BLaER1 treated with 17β-estradiol and CSF1 and Interleukin-3, amounts not matched to agents 10 nM and 100 nM (cell line): Measurements from ENCODE around the gene KIAA1549.

Experiments
- H3K27ac ChIP-seq, 11 experiments: shearing (Covaris generic); formaldehyde crosslinking; 2 replicates each; pipeline ENCODE4 v1.8.1; 2022
- H3K27me3 ChIP-seq, 11 experiments: shearing (Covaris generic); formaldehyde crosslinking; 2 replicates each; pipeline ENCODE4 v1.8.1; 2022
- H3K36me3 ChIP-seq, 11 experiments: shearing (Covaris generic); formaldehyde crosslinking; 2 replicates each; pipeline ENCODE4 v1.8.1; 2022
- H3K4me1 ChIP-seq, 10 experiments: shearing (Covaris generic); formaldehyde crosslinking; 2 replicates each; pipeline ENCODE4 v1.8.1; 2022
- H3K4me2 ChIP-seq, 11 experiments: shearing (Covaris generic); formaldehyde crosslinking; 2 replicates each; pipeline ENCODE4 v1.8.1; 2022
- H3K4me3 ChIP-seq, 10 experiments: shearing (Covaris generic); formaldehyde crosslinking; 2 replicates each; pipeline ENCODE4 v1.8.1; 2022
- H3K9ac ChIP-seq, 11 experiments: shearing (Covaris generic); formaldehyde crosslinking; 2 replicates each; pipeline ENCODE4 v1.8.1; 2022
- H3K9me3 ChIP-seq, 11 experiments: shearing (Covaris generic); formaldehyde crosslinking; replicated peaks in 1 of 11; 2 replicates each; pipeline ENCODE4 v1.8.1; 2022
- H4K20me1 ChIP-seq, 11 experiments: shearing (Covaris generic); formaldehyde crosslinking; 2 replicates each; pipeline ENCODE4 v1.8.1; 2022
- Cebpa-rat ChIP-seq, 11 experiments: shearing (Covaris generic); IDR thresholded peaks; 2 replicates each; pipeline ENCODE4 v1.8.1; 2022

The KIAA1549 gene

GRCh38 chr7:139004321-139005090 is 23.3 kb upstream of the KIAA1549 start:
- no peak for TF ChIP-seq Cebpa-rat (IDR thresholded peaks at IDR 0.05)
- Histone ChIP-seq H3K36me3 (no peaks in the 10 kb centered on the region; a peak in 1 of 22 replicates), H3K27me3 (no peaks in the 10 kb centered on the region), H3K4me2 (no peak overlapping the region), H3K9ac (no peak overlapping the region), H3K4me3 (no peak overlapping the region), H3K4me1 (no peaks in the 10 kb centered on the region), H4K20me1 (no peaks in the 10 kb centered on the region), H3K27ac (no peak overlapping the region), H3K9me3 (peaks cover 35 to 66% (median 50%) of the 10 kb centered on the region in 11 experiments)

GRCh38 chr7:138999414-138999813 is 18.2 kb upstream of the KIAA1549 start:
- Histone ChIP-seq H3K9ac (no peak overlapping the region), H3K4me1 (no peaks in the 10 kb centered on the region)
- TF ChIP-seq Cebpa-rat (IDR thresholded peaks at IDR 0.05) = no peak

GRCh38 chr7:138992052-138992531 is 10.9 kb upstream of the KIAA1549 start:
- no peak for TF ChIP-seq Cebpa-rat (IDR thresholded peaks at IDR 0.05)
- Histone ChIP-seq H3K4me1 (peaks cover 0 to 7% (median 0%) of the 10 kb centered on the region in 10 experiments; a peak in 6 of 20 replicates), H3K9ac (no peak overlapping the region), H3K9me3 (peaks cover 10 to 24% (median 19%) of the 10 kb centered on the region in 11 experiments; a peak in 21 of 22 replicates), H3K4me3 (no peak overlapping the region), H3K4me2 (peak overlapping the region in 4 of 11 experiments; percentile 6 to 29 (median 13); a peak in 6 of 22 replicates), H3K27me3 (no peaks in the 10 kb centered on the region), H4K20me1 (no peaks in the 10 kb centered on the region), H3K27ac (no peak overlapping the region), H3K36me3 (no peaks in the 10 kb centered on the region)

More at GRCh38 chr7:138999414-138999813, 18.2 kb upstream of the KIAA1549 start:
- H3K27me3 ChIP-seq = no peaks in the 10 kb centered on the region
- H3K4me2 ChIP-seq = no peak overlapping the region
- H3K4me3 ChIP-seq = no peak overlapping the region
- no peak overlapping the region for H3K27ac ChIP-seq
- H3K36me3 ChIP-seq = no peaks in the 10 kb centered on the region; a peak in 1 of 22 replicates
- no peaks in the 10 kb centered on the region for H4K20me1 ChIP-seq
- peaks cover 14 to 37% (median 25%) of the 10 kb centered on the region in 11 experiments for H3K9me3 ChIP-seq

GRCh38 chr7:138987686-138988085 is 6.5 kb upstream of the KIAA1549 start:
- Histone ChIP-seq H3K36me3 (no peaks in the 10 kb centered on the region), H3K4me2 (no peak overlapping the region), H3K27ac (no peak overlapping the region), H3K9ac (no peak overlapping the region), H3K4me1 (peaks cover 0 to 7% (median 0%) of the 10 kb centered on the region in 10 experiments; a peak in 6 of 20 replicates), H3K4me3 (no peak overlapping the region), H3K9me3 (peaks cover 10 to 25% (median 22%) of the 10 kb centered on the region in 11 experiments; a peak in 21 of 22 replicates), H4K20me1 (no peaks in the 10 kb centered on the region), H3K27me3 (no peaks in the 10 kb centered on the region)
- no peak for TF ChIP-seq Cebpa-rat (IDR thresholded peaks at IDR 0.05)

- Histone ChIP-seq H3K36me3 (no peaks in the 10 kb centered on the region), H3K4me3 (peak overlapping the region; percentile 76 to 94 (median 84)), H4K20me1 (peaks cover 0 to 16% (median 0%) of the 10 kb centered on the region in 11 experiments; a peak in 6 of 22 replicates), H3K9me3 (peaks cover 0 to 4% (median 3%) of the 10 kb centered on the region in 11 experiments; a peak in 12 of 22 replicates), H3K4me1 (peaks cover 10 to 22% (median 14%) of the 10 kb centered on the region in 10 experiments), H3K9ac (peak overlapping the region in 9 of 11 experiments; percentile 73 to 92 (median 84); a peak in 15 of 22 replicates), H3K4me2 (peak overlapping the region; percentile 86 to 99 (median 96)), H3K27me3 (peaks cover 4 to 24% (median 17%) of the 10 kb centered on the region in 11 experiments; a peak in 17 of 22 replicates), H3K27ac (no peak overlapping the region)
- no peak for TF ChIP-seq Cebpa-rat (IDR thresholded peaks at IDR 0.05)
Measured at GRCh38 chr7:138982204-138982623, 1.0 kb upstream of the KIAA1549 start.

GRCh38 chr7:138980563-138981291 is 462 bp downstream of the KIAA1549 start:
- Histone ChIP-seq H3K9me3 (no peaks in the 10 kb centered on the region), H4K20me1 (peaks cover 0 to 24% (median 0%) of the 10 kb centered on the region in 11 experiments; a peak in 6 of 22 replicates), H3K4me1 (peaks cover 13 to 33% (median 25%) of the 10 kb centered on the region in 10 experiments), H3K4me3 (peak overlapping the region; percentile 76 to 94 (median 84)), H3K27ac (peak overlapping the region in 10 of 11 experiments; percentile 57 to 79 (median 71); a peak in 20 of 22 replicates), H3K27me3 (peaks cover 4 to 24% (median 17%) of the 10 kb centered on the region in 11 experiments; a peak in 17 of 22 replicates), H3K4me2 (peak overlapping the region; percentile 86 to 99 (median 96)), H3K36me3 (no peaks in the 10 kb centered on the region), H3K9ac (peak overlapping the region; percentile 73 to 92 (median 84))
- no peak for TF ChIP-seq Cebpa-rat (IDR thresholded peaks at IDR 0.05)

GRCh38 chr7:138979988-138980562 is 1.1 kb downstream of the KIAA1549 start:
- Histone ChIP-seq H3K9ac (peak overlapping the region; percentile 73 to 92 (median 84); a peak in 21 of 22 replicates), H3K4me3 (peak overlapping the region; percentile 76 to 94 (median 84)), H3K4me2 (peak overlapping the region; percentile 86 to 99 (median 96)), H4K20me1 (peaks cover 0 to 31% (median 1%) of the 10 kb centered on the region in 11 experiments; a peak in 6 of 22 replicates), H3K27me3 (peaks cover 4 to 24% (median 17%) of the 10 kb centered on the region in 11 experiments; a peak in 17 of 22 replicates), H3K4me1 (peaks cover 18 to 40% (median 32%) of the 10 kb centered on the region in 10 experiments), H3K27ac (no peak overlapping the region), H3K36me3 (no peaks in the 10 kb centered on the region), H3K9me3 (no peaks in the 10 kb centered on the region)
- TF ChIP-seq Cebpa-rat (IDR thresholded peaks at IDR 0.05) = no peak

- TF ChIP-seq Cebpa-rat (IDR thresholded peaks at IDR 0.05) = no peak
- Histone ChIP-seq H3K36me3 (no peaks in the 10 kb centered on the region), H3K4me2 (peak overlapping the region; percentile 86 to 99 (median 96)), H4K20me1 (peaks cover 0 to 37% (median 5%) of the 10 kb centered on the region in 11 experiments; a peak in 6 of 22 replicates), H3K9me3 (no peaks in the 10 kb centered on the region), H3K27me3 (peaks cover 4 to 24% (median 17%) of the 10 kb centered on the region in 11 experiments; a peak in 17 of 22 replicates), H3K27ac (no peak overlapping the region), H3K9ac (peak overlapping the region in 5 of 11 experiments; percentile 84 to 92 (median 87); a peak in 7 of 22 replicates), H3K4me3 (peak overlapping the region in 8 of 10 experiments; percentile 79 to 94 (median 86); a peak in 13 of 20 replicates), H3K4me1 (peaks cover 18 to 46% (median 36%) of the 10 kb centered on the region in 10 experiments)
Measured at GRCh38 chr7:138979226-138979979, 1.8 kb downstream of the KIAA1549 start.
